Measurements from ENCODE around the gene IL17REL. TPM values are rescaled to one million over a fixed set of nuclear protein-coding genes. Genes with fewer than 3 reads are reported as not detected.

Gene IL17REL
- not detected in 2 replicates for total RNA-seq

GRCh38 chr22:50012211-50013181 is at the start of gene IL17REL:
IL17REL (minus strand) TSS chr22:50012765; CDS start chr22:50012646, 119 bp downstream.

GRCh38 chr22:50058061-50058905 is 45.7 kb upstream of the IL17REL start, which contains the start of gene TTLL8:
TTLL8 (minus strand) TSS chr22:50058298.

GRCh38 chr22:49960159-49961004 is 52.2 kb downstream of the IL17REL start, which contains the start of gene PIM3:
PIM3 (plus strand) TSS chr22:49960772; CDS start chr22:49960948, 176 bp downstream.

Small RNA genes within 50 kb of the gene (small RNA-seq; reads per million reads assigned to genes)
- 0.14 reads per million for gene MIR6821

Other genes with a start within 250 kb of the IL17REL start
- gene BRD1, start 184.9 kb downstream of the IL17REL start, total RNA-seq, result 29.1 and 38.5 TPM in 2 replicates
- 14.9 and 20.2 TPM in 2 replicates for gene ZBED4, start 158.9 kb downstream of the IL17REL start, total RNA-seq
- gene ALG12, start 94.3 kb downstream of the IL17REL start, total RNA-seq, result 29.8 and 39.0 TPM in 2 replicates
- gene CRELD2, start 94.1 kb downstream of the IL17REL start, total RNA-seq, result 58.1 and 87.2 TPM in 2 replicates
- gene PIM3, start 52.0 kb downstream of the IL17REL start, total RNA-seq, result 25.5 and 38.6 TPM in 2 replicates
- gene TTLL8, start 45.5 kb upstream of the IL17REL start, total RNA-seq, result not detected in 2 replicates
- gene MLC1, start 72.7 kb upstream of the IL17REL start, total RNA-seq, result under 0.01 TPM in 2 replicates
- gene MOV10L1, start 77.2 kb upstream of the IL17REL start, total RNA-seq, result 0.11 and 0.39 TPM in 2 replicates
- under 0.01 and 0.22 TPM in 2 replicates for gene PANX2, start 158.0 kb upstream of the IL17REL start, total RNA-seq
- 34.2 and 42.7 TPM in 2 replicates for gene TRABD, start 173.1 kb upstream of the IL17REL start, total RNA-seq
- gene SELENOO, start 188.2 kb upstream of the IL17REL start, total RNA-seq, result 20.4 and 26.8 TPM in 2 replicates
- 34.5 and 44.2 TPM in 2 replicates for gene TUBGCP6, start 232.3 kb upstream of the IL17REL start, total RNA-seq
- 28.7 and 34.9 TPM in 2 replicates for gene HDAC10, start 238.5 kb upstream of the IL17REL start, total RNA-seq
- 3.4 and 7.9 TPM in 2 replicates for gene MAPK12, start 248.9 kb upstream of the IL17REL start, total RNA-seq